ENCODE data around the gene PRKCH. TPM values are rescaled to one million over a fixed set of nuclear protein-coding genes. Genes with fewer than 3 reads are reported as not detected.

The PRKCH gene
- total RNA-seq, 1 experiment from 2014 or later = 3.8 TPM

GRCh38 chr14:61337893-61338292 lies 16.5 kb downstream of the PRKCH start:
- no peak for DNase-seq (ENCODE audit: low read depth)

GRCh38 chr14:61338457-61338856 lies 17.1 kb downstream of the PRKCH start:
- DNase-seq (ENCODE audit: low read depth) = no peak

GRCh38 chr14:61341275-61342206 lies 20.2 kb downstream of the PRKCH start:
- no peak for DNase-seq (ENCODE audit: low read depth)

GRCh38 chr14:61342486-61342885 lies 21.1 kb downstream of the PRKCH start:
- no peak for DNase-seq (ENCODE audit: low read depth)

GRCh38 chr14:61342932-61343331 lies 21.6 kb downstream of the PRKCH start:
- DNase-seq (ENCODE audit: low read depth) = no peak

DNA sequence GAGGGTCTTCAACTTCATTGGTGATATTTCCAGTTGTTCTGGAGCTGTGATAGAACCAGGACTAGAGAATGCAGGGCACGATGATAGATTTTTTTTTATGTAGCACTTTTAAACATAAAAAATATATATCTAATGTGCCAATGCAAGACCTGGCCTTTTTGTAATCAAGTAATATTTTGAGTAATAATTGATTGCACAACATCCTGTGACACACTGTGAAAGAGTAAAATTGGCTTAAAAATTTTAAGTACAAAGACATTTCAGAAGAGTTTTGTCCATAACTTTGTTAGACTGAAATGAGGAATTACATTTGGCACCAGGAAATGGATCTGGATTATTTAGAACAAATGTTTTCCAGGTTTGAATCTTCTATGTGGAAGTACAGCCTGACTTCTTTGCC lies 22.1 kb downstream of the PRKCH start:
- DNase-seq (ENCODE audit: low read depth) = no peak

DNA sequence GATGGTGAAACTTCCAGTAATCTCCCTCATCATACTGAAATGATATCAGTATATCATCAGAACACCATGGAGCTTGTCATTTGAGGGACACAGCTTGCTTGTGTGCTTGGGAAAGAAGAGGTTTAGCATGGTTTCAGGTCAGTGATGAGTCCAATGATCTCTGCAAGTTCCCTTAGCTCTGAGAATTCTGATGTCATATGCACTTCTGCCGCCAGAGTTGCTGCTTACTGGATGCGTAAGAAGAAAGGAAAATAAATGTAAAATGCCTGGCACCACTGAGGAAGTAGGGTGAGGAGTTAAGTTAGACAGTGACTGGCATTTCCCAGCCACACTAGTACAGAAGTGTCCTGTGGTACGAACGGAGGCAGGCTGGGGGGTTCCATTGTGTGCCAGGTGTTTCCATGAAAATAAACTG lies 22.6 kb downstream of the PRKCH start:
- DNase-seq (ENCODE audit: low read depth) = no peak

DNA sequence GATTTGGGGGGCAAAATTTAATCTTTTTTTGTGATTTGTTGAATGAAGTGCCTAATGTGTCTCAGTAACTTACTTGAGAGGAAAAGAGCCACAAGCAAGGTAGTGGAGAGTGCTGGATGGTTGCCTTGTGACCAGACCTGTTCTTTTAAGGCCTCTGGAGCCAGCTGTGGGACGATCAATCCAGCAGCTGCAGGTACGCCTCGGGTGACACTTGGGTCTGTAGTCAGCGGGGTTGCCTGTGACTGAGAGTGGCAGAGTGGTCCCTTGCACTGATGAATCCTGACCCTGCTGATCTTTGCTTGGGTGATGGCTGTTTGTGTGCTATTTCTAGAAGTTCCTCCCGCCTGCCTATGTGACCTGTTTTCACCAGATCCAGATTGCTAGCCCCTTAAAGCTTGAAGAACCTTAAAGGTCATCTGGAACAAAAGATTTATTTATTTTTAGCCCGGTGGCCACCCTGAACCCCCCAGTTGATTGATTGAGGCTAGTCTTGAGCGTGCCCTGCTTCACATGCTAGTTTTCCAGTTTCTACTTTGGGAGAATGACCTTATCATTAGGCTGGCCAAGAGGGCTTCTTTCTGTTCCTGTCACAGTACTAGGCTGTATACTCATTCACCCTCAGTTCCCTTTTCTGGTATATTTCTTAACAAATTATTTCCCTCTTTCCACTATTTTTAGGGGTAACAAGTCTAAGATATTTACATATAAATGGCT lies 23.2 kb downstream of the PRKCH start:
- DNase-seq (ENCODE audit: low read depth) = no peak

- no peak for DNase-seq (ENCODE audit: low read depth)
Observed at GRCh38 chr14:61345151-61345482, 23.7 kb downstream of the PRKCH start.

DNA sequence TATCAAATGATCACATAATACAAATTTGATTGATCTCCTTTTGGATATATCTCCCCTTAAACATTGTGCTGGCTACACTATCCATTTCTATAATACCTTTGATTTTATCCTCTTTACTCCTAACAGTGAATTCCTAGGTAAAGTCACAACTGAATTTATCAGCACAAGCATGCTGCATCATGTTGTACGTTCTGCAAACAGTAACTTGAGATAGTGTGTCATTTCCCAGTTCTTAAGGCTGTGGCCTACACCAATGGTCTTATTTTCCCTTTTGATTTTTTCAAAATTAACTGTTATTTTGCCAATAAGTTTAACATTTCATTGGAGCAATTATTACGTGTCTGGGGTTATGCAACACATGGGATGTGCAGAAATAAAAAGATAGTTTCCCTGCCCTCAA lies 24.8 kb downstream of the PRKCH start:
- no peak for DNase-seq (ENCODE audit: low read depth)

DNA sequence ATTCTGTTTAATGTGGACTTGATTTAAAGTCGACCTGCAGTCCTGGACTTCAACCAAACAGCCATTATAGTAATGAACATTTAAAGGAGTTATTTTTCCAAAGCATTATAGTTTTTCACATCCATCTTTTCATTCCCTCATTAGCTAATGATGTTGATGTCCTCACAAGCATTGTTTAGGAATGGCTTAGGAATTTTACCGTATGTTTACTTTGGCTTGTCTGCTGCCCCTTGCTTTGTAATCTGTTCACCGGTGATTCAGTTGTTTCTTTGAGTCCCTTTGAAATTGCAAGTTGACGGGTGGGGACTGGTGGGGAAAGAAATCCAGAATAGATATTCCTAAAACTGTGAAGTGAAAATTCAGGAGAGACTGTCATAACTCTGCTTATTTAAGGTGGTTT lies 25.4 kb downstream of the PRKCH start:
- DNase-seq (ENCODE audit: low read depth) = no peak

GRCh38 chr14:61347826-61348443 lies 26.6 kb downstream of the PRKCH start:
- no peak for DNase-seq (ENCODE audit: low read depth)

GRCh38 chr14:61350427-61351270 lies 29.3 kb downstream of the PRKCH start:
- DNase-seq (ENCODE audit: low read depth) = no peak

DNA sequence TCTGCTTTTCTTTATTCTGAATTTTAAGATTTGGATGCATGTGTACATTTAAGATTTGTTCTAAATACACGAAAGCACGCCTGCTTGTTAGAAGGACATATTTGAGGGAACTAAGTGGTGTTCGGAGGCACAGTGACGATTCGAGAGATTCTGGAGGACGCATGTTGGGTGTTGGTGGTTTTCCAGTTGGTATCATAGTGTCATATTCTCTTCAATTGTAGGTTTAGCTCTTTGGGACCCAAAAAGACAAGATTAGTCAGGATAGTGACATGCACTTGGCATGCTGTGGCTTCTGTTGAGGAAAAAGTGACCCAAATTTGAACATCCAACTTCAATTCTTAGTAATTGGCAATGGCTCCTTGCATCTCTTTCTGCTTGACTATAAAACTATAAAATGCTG lies 30.1 kb downstream of the PRKCH start:
- DNase-seq (ENCODE audit: low read depth) = no peak

- DNase-seq (ENCODE audit: low read depth) = peak; percentile 96
Observed at GRCh38 chr14:61355892-61356325, 34.5 kb downstream of the PRKCH start.

DNA sequence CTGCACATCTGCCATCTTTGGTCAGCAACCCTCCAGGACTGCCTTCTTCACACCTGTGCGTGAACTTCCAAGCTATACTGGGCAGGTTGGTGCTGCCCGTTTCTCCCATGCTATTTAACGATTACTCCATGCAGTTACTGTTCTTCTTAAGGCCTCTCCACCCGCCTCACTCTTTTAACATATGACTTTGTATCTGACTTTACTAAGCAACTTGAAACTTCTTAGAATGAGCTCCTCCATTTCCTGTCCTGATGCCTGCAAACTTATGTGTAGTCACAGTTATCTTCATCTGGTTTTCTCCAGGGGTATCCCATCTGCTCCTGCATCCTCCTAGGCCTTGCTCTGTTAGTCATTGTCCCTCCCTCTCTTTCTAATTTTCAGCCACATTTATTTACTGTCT lies 35.7 kb downstream of the PRKCH start:
- no peak for DNase-seq (ENCODE audit: low read depth)

DNA sequence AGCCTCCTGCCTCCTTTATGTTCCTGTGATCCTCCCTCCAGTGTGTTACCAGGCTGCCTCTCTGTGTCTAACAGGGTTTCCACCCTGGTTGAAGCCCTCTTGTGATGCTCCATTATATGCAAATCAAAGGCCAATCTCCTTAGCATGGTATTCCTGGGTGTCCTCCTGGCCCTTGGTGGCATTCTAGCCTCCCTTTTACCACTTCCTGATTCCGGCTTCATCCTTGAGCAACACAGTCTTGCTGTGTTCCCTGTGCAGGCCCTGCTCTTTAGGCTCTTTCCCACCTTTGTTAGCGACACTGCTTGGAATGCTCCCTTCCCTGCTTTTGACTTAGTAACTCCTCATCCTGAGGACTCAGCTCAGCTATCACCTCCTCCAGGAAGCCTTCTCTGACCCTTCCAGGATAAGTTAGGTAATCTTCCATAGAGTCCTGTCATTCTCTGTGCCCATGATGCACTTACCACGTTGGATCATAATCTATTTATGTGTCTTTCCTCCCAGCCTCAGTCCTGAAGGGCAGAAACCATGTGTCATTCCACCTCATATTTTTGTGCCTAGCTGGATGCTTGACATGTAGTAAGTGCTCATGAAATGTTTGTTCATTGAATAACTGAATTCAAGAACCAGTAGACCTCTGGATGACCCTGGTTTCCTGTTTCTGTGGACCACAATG lies 37.3 kb downstream of the PRKCH start:
- no peak for DNase-seq (ENCODE audit: low read depth)

DNA sequence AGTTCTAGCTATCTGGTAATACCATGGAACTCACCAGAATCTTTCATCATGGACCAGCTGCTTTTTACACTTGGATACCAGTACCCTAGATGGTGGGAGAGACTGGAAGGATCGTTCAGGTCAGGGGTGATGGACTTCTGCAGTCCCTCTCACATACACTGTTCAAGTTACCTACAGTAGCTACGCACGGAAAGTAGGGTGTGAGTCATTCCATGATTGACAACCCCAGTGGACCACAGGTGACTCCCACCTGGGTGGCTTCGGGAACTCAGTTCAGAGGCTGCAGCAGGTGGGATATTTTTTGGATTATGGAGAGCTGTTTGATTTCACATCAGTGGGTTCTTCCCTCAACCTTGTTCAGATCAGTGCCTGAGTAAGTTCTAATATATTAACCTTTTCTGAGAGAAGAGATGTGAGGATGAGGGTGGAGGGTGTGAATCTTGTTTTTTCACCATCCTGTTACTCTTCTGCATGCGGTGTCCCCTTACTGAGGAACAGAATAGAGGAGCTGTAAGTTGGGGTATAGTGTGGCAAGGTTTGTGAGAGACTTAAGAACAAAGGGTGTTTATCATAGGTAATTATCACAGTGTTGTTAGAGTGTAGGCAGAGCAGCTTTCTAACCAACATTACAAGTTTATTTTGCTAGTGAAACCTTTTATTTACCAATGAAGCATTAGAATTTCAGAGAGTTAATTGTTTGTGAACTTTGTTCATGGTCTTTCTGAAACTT lies 39.6 kb downstream of the PRKCH start:
- DNase-seq (ENCODE audit: low read depth) = no peak

DNA sequence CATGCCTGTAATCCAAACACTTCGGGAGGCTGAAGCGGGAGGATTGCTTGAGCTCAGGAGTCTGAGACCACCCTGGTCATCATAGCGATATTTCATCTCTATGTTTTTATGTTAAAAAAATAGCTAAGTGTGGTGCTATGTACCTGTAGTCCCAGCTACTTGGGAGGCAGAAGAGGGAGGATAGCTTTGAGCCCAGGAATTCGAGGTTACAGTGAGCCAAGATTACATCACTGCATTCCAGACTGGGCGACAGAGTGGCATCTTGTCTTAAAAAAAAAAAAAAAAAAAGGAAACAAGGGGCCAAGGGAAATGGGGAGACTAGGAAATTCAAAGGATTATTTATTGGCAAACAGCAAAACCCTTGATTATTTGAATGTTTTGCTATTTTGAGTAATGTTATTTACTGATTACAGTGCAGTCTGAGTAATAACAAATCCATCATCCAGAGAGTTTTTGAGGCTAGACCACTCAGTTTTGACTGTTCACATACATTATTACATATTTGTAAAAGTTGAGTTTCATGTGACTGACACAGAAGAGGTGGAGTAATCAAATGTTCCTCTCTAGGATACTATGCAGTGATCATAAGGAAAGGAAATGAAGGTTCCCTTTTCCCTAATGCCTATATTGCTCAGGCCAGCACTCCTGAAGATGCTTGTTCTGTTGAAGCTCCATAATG lies 40.8 kb downstream of the PRKCH start:
- peak; percentile 50 for DNase-seq (ENCODE audit: low read depth)

GRCh38 chr14:61364243-61364642 lies 42.9 kb downstream of the PRKCH start:
- no peak for DNase-seq (ENCODE audit: low read depth)

All from M059J (cell line).